A549 (cell line): Measurements from ENCODE around the gene TIMM10.

Experiments used
- CBX2 ChIP-seq: fragments of 200-600 bp; sonication (generic); IDR thresholded peaks from 2 replicates; pipeline ENCODE4 v1.6.1; 2016; ENCODE audit warnings: low read depth, mild to moderate bottlenecking, borderline replicate concordance
- ESRRA ChIP-seq: fragments of 150-350 bp; IDR thresholded peaks from 2 replicates; pipeline ENCODE4 v1.6.1; 2014; ENCODE audit warnings: mild to moderate bottlenecking, low read length, borderline replicate concordance
- JUNB ChIP-seq: fragments of >200 bp; sonication (Bioruptor Twin); formaldehyde crosslinking; IDR thresholded peaks from 2 replicates; pipeline ENCODE4 v1.6.1; 2016
- MAZ ChIP-seq: fragments of 150-350 bp; IDR thresholded peaks from 2 replicates; pipeline ENCODE4 v1.6.1; 2014; ENCODE audit warnings: antibody characterized with exemption, low read depth, low read length, borderline replicate concordance
- MYC ChIP-seq: IDR thresholded peaks from 2 replicates; pipeline ENCODE4 v1.6.1; 2012; ENCODE audit warnings: mild to moderate bottlenecking, inconsistent platforms, low read length, improper control_type of control experiment, borderline replicate concordance
- POLR2A ChIP-seq: IDR thresholded peaks from 2 replicates; pipeline ENCODE4 v1.6.1; 2012; ENCODE audit warnings: mild to moderate bottlenecking, low read length
- RNF2 ChIP-seq: fragments of 200-600 bp; sonication (generic); IDR thresholded peaks from 2 replicates; pipeline ENCODE4 v1.6.1; 2016; ENCODE audit warnings: low read depth, mild to moderate bottlenecking, antibody characterized with exemption, moderate library complexity, borderline replicate concordance
- SMC3 ChIP-seq: fragments of >200 bp; sonication (Bioruptor Twin); formaldehyde crosslinking; IDR thresholded peaks from 3 replicates; pipeline ENCODE4 v1.6.1; 2018; ENCODE audit warnings: inconsistent platforms
- ZFP36 ChIP-seq: fragments of 450-650 bp; IDR thresholded peaks from 2 replicates; pipeline ENCODE4 v1.6.1; 2014; ENCODE audit warnings: borderline replicate concordance; ENCODE audit not compliant: partially characterized antibody
- TF ChIP-seq, protein P1 (sequence below): fragments of 450-650 bp; IDR thresholded peaks from 2 replicates; pipeline ENCODE4 v1.6.1; 2014; ENCODE audit warnings: antibody characterized with exemption
- TF ChIP-seq, protein P2 (sequence below): fragments of >200 bp; sonication (Bioruptor Twin); formaldehyde crosslinking; IDR thresholded peaks from 3 replicates; pipeline ENCODE4 v1.5.1; 2016
- TF ChIP-seq, protein P3 (sequence below): fragments of >200 bp; sonication (Bioruptor Twin); formaldehyde crosslinking; IDR thresholded peaks from 3 replicates; pipeline ENCODE4 v1.6.1; 2016
- TF ChIP-seq, protein P4 (sequence below): IDR thresholded peaks from 2 replicates; pipeline ENCODE4 v1.6.1; 2012
- TF ChIP-seq, protein P5 (sequence below): IDR thresholded peaks from 2 replicates; pipeline ENCODE4 v1.6.1; 2012; ENCODE audit warnings: low read depth, borderline replicate concordance

DNA sequence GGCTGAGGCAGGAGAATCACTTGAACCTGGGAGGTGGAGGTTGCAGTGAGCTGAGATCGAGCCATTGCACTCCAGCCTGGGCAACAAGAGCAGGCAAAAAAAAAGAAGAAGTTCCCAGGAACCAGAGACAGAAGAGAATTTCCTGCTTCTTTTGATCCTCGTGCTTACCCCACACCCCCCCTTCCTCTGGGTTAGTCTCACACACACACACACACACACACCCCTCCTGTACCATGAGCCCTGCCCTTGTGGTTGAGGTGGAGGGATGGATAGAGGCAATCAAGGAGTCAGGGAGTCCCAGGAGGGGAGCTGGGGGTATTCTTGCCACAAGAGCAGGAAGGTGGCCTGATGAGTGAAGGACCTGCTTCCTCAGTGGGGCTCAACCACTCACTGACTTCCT, 41.1 kb upstream of the TIMM10 start:
- TF ChIP-seq, protein P1, sequence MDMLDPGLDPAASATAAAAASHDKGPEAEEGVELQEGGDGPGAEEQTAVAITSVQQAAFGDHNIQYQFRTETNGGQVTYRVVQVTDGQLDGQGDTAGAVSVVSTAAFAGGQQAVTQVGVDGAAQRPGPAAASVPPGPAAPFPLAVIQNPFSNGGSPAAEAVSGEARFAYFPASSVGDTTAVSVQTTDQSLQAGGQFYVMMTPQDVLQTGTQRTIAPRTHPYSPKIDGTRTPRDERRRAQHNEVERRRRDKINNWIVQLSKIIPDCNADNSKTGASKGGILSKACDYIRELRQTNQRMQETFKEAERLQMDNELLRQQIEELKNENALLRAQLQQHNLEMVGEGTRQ, result no peak
- TF ChIP-seq, protein P2, sequence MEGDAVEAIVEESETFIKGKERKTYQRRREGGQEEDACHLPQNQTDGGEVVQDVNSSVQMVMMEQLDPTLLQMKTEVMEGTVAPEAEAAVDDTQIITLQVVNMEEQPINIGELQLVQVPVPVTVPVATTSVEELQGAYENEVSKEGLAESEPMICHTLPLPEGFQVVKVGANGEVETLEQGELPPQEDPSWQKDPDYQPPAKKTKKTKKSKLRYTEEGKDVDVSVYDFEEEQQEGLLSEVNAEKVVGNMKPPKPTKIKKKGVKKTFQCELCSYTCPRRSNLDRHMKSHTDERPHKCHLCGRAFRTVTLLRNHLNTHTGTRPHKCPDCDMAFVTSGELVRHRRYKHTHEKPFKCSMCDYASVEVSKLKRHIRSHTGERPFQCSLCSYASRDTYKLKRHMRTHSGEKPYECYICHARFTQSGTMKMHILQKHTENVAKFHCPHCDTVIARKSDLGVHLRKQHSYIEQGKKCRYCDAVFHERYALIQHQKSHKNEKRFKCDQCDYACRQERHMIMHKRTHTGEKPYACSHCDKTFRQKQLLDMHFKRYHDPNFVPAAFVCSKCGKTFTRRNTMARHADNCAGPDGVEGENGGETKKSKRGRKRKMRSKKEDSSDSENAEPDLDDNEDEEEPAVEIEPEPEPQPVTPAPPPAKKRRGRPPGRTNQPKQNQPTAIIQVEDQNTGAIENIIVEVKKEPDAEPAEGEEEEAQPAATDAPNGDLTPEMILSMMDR, result no peak
- TF ChIP-seq JUNB (no peak), RNF2 (no peak), ZFP36 (no peak), CBX2 (no peak), POLR2A (no peak), ESRRA (no peak), MAZ (no peak), SMC3 (no peak), MYC (no peak)
- TF ChIP-seq, protein P3, sequence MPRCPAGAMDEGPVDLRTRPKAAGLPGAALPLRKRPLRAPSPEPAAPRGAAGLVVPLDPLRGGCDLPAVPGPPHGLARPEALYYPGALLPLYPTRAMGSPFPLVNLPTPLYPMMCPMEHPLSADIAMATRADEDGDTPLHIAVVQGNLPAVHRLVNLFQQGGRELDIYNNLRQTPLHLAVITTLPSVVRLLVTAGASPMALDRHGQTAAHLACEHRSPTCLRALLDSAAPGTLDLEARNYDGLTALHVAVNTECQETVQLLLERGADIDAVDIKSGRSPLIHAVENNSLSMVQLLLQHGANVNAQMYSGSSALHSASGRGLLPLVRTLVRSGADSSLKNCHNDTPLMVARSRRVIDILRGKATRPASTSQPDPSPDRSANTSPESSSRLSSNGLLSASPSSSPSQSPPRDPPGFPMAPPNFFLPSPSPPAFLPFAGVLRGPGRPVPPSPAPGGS, result no peak
- TF ChIP-seq, protein P4, sequence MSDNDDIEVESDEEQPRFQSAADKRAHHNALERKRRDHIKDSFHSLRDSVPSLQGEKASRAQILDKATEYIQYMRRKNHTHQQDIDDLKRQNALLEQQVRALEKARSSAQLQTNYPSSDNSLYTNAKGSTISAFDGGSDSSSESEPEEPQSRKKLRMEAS, result no peak
- TF ChIP-seq, protein P5, sequence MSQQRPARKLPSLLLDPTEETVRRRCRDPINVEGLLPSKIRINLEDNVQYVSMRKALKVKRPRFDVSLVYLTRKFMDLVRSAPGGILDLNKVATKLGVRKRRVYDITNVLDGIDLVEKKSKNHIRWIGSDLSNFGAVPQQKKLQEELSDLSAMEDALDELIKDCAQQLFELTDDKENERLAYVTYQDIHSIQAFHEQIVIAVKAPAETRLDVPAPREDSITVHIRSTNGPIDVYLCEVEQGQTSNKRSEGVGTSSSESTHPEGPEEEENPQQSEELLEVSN, result no peak
